Measurements from ENCODE around the gene SF3B2.
"Not testable (repeated sequence)": the region's sequence is repeated elsewhere in the genome, so short reads cannot be mapped to it uniquely, and the experiment has no call there.

Gene SF3B2

GRCh38 chr11:66017321-66017720 lies 34.8 kb upstream of the SF3B2 start:
- no peak for DNase-seq (ENCODE audit: low read depth, low spot score)

GRCh38 chr11:66020212-66020611 lies 32.0 kb upstream of the SF3B2 start:
- DNase-seq (ENCODE audit: low read depth, low spot score), result no peak

- DNase-seq (ENCODE audit: low read depth, low spot score), result no peak
Measured at GRCh38 chr11:66020618-66021357, 31.4 kb upstream of the SF3B2 start.

GRCh38 chr11:66022401-66023185 lies 29.6 kb upstream of the SF3B2 start:
- DNase-seq (ENCODE audit: low read depth, low spot score), result no peak

- not testable (repeated sequence) for DNase-seq (ENCODE audit: low read depth, low spot score)
Measured at GRCh38 chr11:66023186-66023440, 29.1 kb upstream of the SF3B2 start.

GRCh38 chr11:66026017-66026529 lies 26.1 kb upstream of the SF3B2 start, which contains the start of gene CATSPER1:
TSS of gene CATSPER1 (minus strand) at chr11:66026479. CDS start at chr11:66026379, 100 bp downstream.
- DNase-seq (ENCODE audit: low read depth, low spot score), result no peak

- DNase-seq (ENCODE audit: low read depth, low spot score), result no peak
Measured at GRCh38 chr11:66032957-66033735, 19.0 kb upstream of the SF3B2 start.

GRCh38 chr11:66035653-66036333 lies 16.4 kb upstream of the SF3B2 start:
- no peak for DNase-seq (ENCODE audit: low read depth, low spot score)

GRCh38 chr11:66036334-66036710 lies 15.8 kb upstream of the SF3B2 start:
- DNase-seq (ENCODE audit: low read depth, low spot score), result no peak

GRCh38 chr11:66037327-66037726 lies 14.8 kb upstream of the SF3B2 start:
- DNase-seq (ENCODE audit: low read depth, low spot score), result no peak

- DNase-seq (ENCODE audit: low read depth, low spot score), result no peak
Measured at GRCh38 chr11:66039765-66040164, 12.4 kb upstream of the SF3B2 start.

GRCh38 chr11:66042227-66042995 lies 9.8 kb upstream of the SF3B2 start:
- no peak for DNase-seq (ENCODE audit: low read depth, low spot score)

GRCh38 chr11:66042996-66043906 lies 8.9 kb upstream of the SF3B2 start:
- DNase-seq (ENCODE audit: low read depth, low spot score), result no peak

- DNase-seq (ENCODE audit: low read depth, low spot score), result no peak
Measured at GRCh38 chr11:66044757-66045156, 7.4 kb upstream of the SF3B2 start.

- peak; percentile 56 for DNase-seq (ENCODE audit: low read depth, low spot score)
Measured at GRCh38 chr11:66045177-66045639, 7.0 kb upstream of the SF3B2 start.

- DNase-seq (ENCODE audit: low read depth, low spot score), result no peak
Measured at GRCh38 chr11:66046901-66047300, 5.3 kb upstream of the SF3B2 start.

- DNase-seq (ENCODE audit: low read depth, low spot score), result no peak
Measured at GRCh38 chr11:66047541-66048365, 4.4 kb upstream of the SF3B2 start.

- no peak for DNase-seq (ENCODE audit: low read depth, low spot score)
Measured at GRCh38 chr11:66048547-66049323, 3.4 kb upstream of the SF3B2 start, which contains the start of gene GAL3ST3. TSS of gene GAL3ST3 (minus strand) at chr11:66049161. CDS start at chr11:66045415, 3,746 bp downstream.

Data from smooth muscle cell of the brain vasculature (primary cell).